ENCODE measurements around the gene OR51B2. TPM values are rescaled to one million over a fixed set of nuclear protein-coding genes. Genes with fewer than 3 reads are reported as not detected.
"Not testable (repeated sequence)": the region's sequence is repeated elsewhere in the genome, so short reads cannot be mapped to it uniquely, and the experiment has no call there.

OR51B2 gene
- total RNA-seq, 1 donor from 2014 or later = not detected

DNA sequence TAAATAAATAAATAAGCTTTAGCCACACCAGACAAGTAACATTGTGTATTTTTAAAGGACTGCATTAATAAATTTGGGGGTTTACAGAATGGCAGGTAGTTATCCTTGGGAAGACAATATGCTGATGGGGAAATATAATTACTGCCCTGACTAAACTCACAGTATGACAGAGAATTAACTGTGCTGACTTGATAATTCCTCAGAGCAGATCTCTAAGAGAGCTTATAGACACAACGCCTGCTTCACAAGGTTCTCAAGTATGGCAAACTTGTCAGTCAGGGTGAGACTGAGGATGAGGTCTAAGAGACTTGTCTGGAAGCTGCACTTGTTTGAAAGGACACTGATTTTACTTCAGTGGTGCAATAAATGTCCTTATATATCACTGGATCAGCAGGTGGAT lies 25.6 kb downstream of the OR51B2 start:
- no peaks in the 10 kb centered on the region for H3K27me3 Mint-ChIP-seq
- TF ChIP-seq CTCF (IDR thresholded peaks at IDR 0.05; ENCODE audit: unreplicated experiment) = no peak
- no peaks in the 10 kb centered on the region for H3K9me3 Mint-ChIP-seq (ENCODE audit: low read depth)
- no peak overlapping the region for H3K27ac Mint-ChIP-seq
- no peaks in the 10 kb centered on the region for H3K4me1 Mint-ChIP-seq (ENCODE audit: low read depth)
- no peaks in the 10 kb centered on the region for H3K36me3 Mint-ChIP-seq (ENCODE audit: insufficient read depth)
- no peak for DNase-seq (ENCODE audit: low spot score, unreplicated experiment)
- no peak overlapping the region for H3K4me3 Mint-ChIP-seq (ENCODE audit: low read depth)

DNA sequence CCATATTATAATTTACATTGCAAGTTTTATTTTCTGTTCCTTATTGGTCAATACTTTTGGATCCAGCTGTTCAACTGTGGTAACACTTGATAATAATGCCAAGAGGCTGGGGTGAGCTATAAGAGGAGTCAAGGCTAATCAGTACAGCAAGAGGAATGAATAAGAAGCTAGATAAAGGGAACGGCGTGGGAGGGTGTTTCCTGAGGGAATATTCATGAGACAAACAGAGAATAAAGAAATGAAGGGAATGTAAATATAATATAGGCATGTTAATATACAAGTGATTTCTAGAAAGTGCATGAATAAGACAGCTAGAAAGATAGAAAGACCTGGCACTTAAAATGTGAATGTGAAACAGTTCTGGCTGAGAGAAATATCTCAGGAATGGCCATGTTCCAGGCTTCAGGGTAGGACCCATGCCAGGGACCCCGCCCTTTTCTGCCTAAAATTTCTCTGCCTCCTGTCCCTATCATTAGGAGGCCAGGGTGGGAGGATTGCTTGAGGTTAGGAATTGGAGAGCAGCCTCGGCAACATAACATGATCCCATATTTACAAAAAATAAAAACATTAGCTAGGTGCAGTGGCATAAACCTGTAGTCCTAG lies 26.3 kb downstream of the OR51B2 start:
- Mint-ChIP-seq H3K27me3 (no peaks in the 10 kb centered on the region), H3K9me3 (ENCODE audit: low read depth) (peaks cover 3% of the 10 kb centered on the region), H3K27ac (no peak overlapping the region), H3K4me3 (ENCODE audit: low read depth) (no peak overlapping the region), H3K4me1 (ENCODE audit: low read depth) (no peaks in the 10 kb centered on the region), H3K36me3 (ENCODE audit: insufficient read depth) (no peaks in the 10 kb centered on the region)
- DNase-seq (ENCODE audit: low spot score, unreplicated experiment) = no peak
- TF ChIP-seq CTCF (IDR thresholded peaks at IDR 0.05; ENCODE audit: unreplicated experiment) = no peak

DNA sequence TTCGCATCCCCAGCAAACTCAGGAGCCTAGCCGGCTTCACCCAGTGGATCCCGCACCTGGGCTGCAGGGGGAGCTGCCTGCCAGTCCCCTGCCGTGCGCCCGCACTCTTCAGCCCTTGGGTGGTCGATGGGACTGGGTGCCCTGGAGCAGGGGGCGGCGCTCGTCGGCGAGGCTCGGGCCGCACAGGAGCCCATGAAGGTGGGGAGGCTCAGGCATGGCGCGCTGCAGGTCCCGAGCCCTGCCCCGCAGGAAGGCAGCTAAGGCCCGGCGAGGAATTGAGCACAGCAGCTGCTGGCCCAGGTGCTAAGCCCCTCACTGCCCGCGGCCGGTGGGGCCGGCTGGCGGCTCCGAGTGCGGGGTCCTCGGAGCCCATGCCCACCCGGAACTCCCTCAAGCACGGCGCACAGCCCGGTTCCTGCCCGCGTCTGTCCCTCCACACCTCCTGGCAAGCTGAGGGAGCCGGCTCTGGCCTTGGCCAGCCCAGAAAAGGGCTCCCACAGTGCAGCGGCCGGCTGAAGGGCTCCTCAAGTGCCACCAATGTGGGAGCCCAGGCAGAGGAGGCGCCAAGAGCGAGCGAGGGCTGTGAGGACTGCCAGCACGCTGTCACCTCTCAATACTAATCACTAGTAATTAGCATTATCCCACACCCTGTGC lies 29.6 kb downstream of the OR51B2 start:
- H3K27me3 Mint-ChIP-seq; H3K4me3 Mint-ChIP-seq (ENCODE audit: low read depth); DNase-seq (ENCODE audit: low spot score, unreplicated experiment); H3K4me1 Mint-ChIP-seq (ENCODE audit: low read depth); H3K36me3 Mint-ChIP-seq (ENCODE audit: insufficient read depth); H3K27ac Mint-ChIP-seq; H3K9me3 Mint-ChIP-seq (ENCODE audit: low read depth): not testable (repeated sequence)

DNA sequence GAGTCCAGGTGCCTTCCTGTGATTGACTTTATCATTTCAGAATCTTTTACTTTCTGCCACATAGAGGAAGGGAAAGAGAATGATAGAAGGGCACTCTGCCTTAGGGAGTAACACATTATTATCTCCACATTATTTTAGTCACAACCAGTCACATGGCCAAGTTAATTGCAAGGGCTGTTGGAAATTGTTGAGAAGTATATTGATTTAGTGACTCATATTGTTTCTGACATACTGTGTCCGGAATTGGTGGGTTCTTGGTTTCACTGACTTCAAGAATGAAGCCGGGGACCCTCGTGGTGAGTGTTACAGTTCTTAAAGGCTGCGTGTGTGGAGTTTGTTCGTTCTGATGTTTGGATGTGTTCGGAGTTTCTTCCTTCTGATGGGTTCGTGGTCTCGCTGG lies 31.1 kb downstream of the OR51B2 start:
- no peak overlapping the region for H3K4me3 Mint-ChIP-seq (ENCODE audit: low read depth)
- H3K27me3 Mint-ChIP-seq = no peaks in the 10 kb centered on the region
- H3K36me3 Mint-ChIP-seq (ENCODE audit: insufficient read depth) = no peaks in the 10 kb centered on the region
- TF ChIP-seq CTCF (IDR thresholded peaks at IDR 0.05; ENCODE audit: unreplicated experiment) = no peak
- peaks cover 3% of the 10 kb centered on the region for H3K9me3 Mint-ChIP-seq (ENCODE audit: low read depth)
- H3K4me1 Mint-ChIP-seq (ENCODE audit: low read depth) = no peaks in the 10 kb centered on the region
- H3K27ac Mint-ChIP-seq = no peak overlapping the region
- no peak for DNase-seq (ENCODE audit: low spot score, unreplicated experiment)

GRCh38 chr11:5291207-5291838 lies 32.8 kb downstream of the OR51B2 start:
- H3K27me3 Mint-ChIP-seq = no peaks in the 10 kb centered on the region
- peak; percentile 53 for TF ChIP-seq CTCF (IDR thresholded peaks at IDR 0.05; ENCODE audit: unreplicated experiment)
- no peak for DNase-seq (ENCODE audit: low spot score, unreplicated experiment)

More at GRCh38 chr11:5291207-5291838, 32.8 kb downstream of the OR51B2 start:
- Mint-ChIP-seq H3K9me3 (ENCODE audit: low read depth) (peaks cover 3% of the 10 kb centered on the region), H3K4me1 (ENCODE audit: low read depth) (no peaks in the 10 kb centered on the region), H3K27ac (no peak overlapping the region), H3K36me3 (ENCODE audit: insufficient read depth) (no peaks in the 10 kb centered on the region), H3K4me3 (ENCODE audit: low read depth) (no peak overlapping the region)

All from progenitor cell of endocrine pancreas (in vitro differentiated cells).